GM19467 (cell line): ENCODE measurements around the gene PIF1.
"Not testable (repeated sequence)": the region's sequence is repeated elsewhere in the genome, so short reads cannot be mapped to it uniquely, and the experiment has no call there.

ENCODE experiments used
- ATAC-seq: cut with Tn5 transposase; IDR thresholded peaks from one replicate; pipeline ENCODE4 v1.9.1; 2021; ENCODE audit warnings: mild to moderate bottlenecking, moderate library complexity; ENCODE audit not compliant: unreplicated experiment

Gene PIF1

GRCh38 chr15:64810497-64811326 is 14.7 kb downstream of the PIF1 start:
- ATAC-seq, result no peak

GRCh38 chr15:64809649-64810496 is 15.6 kb downstream of the PIF1 start:
- ATAC-seq, result no peak

DNA sequence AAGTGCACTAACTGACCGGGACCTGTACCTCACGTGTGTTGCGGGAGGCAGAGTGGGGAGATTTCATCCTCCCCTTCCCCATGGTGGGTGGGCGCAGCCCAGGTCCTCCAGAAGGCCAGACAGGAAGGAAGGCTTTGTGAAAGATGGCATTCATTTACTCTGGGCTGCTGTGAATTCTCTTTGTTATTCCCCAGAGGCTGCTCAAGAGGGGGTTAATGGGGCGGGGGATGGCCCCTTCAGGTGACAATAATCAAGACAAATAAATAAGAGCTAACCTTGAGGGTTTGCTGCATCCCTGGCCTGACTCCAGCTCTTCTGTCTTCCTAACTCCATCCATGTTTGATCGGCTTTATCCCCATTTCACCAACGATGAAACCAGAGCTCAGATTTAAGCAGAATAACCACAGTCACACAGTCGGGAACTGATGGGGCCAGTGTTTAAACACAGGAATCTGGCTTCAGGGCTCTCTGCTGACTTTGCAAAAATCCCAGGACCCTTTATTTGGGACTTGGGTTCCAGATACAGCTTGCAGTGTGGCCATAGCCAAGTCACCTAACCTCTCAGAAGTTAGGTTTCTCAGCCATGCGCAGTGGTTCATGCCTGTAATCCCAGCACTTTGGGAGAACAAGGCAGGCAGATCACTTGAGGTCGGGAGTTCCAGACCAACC is 16.5 kb downstream of the PIF1 start:
- no peak for ATAC-seq

DNA sequence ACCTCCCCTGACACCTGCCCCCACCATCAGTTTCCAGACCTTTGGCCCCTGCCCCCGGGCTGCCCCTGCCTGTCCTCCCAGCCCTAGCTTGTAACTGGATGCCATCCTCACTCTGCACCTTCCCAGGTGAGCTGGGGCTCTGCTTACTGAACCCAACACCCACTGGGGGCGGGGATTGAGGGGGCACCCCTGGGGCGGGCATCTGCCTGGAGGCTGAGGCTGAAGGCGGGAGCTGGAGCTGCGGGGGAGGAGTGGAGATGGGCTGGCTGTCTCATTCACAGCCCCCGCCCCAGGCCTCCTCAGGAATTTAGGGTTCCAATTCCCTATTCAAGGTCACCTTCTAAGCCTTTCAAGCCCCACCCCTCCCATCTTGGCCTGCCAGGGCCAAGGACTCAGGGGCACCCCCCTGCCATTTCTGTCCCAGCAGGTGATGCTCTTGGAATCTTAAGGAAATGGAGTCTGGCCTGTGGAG is 17.7 kb downstream of the PIF1 start:
- ATAC-seq, result no peak

DNA sequence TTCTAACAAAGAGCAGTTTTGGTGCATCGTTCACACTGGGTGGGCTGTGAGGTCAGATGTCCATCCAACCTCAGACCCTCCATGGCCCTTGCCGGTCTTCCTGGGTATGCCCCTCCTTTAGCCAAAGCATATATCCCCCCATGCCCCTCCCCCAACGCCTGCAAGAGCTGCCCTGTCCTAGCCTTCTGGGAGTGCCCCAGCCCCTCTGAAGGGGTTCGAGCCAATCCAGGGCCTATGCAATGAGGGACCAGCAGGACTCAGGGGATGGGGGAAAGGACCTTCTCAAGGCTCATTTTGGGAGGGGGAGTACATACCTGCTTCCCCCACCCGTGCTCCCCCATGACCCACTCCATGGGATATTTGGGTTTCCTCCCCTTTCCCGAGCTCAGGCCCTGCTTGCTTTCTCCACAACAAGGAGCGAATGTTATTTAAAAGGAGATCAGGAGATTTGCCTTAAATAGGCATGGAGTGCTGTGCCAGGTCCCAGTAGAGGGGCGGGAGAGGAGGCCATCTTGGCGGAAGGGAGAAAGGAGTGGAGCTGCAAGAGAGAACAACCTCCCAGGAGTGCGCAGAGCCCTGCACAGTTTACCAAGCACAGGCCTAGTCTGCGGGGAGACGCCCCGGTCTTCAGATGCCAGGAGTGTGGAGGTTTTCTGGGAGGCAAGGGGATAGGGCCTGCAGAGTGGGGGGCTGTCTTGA is 18.2 kb downstream of the PIF1 start:
- ATAC-seq, result no peak

DNA sequence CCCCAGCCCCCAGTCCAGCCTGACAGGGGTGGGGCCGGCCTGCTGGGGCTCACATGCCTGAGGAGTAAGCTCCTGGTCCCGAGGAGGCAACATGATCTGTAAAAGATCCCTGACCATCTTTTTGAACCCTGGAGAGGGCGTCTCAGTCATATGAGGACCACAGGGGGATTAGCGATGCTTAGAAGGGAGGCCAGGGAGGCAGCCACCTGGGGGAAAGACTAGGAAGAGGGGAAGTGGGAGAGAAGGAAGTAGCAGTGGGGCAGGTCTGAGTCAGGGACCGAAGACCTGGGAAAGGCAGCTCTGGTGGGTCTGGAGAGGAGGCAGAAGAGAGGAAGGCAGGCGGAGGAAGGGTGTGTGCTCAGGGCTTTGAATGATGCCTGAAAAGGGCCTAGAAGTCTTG is 18.9 kb downstream of the PIF1 start:
- no peak for ATAC-seq

GRCh38 chr15:64804619-64805018 is 20.8 kb downstream of the PIF1 start:
- ATAC-seq, result no peak

DNA sequence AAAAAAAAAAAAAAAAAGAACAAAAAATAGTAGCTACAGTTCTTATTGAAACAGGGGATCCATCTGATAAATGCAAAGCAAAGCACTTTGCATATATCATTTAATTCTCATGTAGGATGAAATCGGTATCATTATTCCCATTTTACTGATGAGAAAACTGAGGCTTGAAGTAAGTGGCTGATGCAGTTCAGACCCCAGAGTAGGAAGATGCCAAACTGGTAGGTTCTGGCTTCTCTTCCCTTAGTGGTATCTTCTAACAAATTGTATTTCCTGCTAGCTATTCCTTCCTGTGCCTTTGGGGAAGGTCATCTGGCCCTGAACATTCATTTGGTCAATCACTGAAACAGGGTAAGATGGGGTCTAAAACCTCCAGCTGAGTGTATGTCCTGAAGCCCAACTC is 21.9 kb downstream of the PIF1 start:
- ATAC-seq, result no peak

DNA sequence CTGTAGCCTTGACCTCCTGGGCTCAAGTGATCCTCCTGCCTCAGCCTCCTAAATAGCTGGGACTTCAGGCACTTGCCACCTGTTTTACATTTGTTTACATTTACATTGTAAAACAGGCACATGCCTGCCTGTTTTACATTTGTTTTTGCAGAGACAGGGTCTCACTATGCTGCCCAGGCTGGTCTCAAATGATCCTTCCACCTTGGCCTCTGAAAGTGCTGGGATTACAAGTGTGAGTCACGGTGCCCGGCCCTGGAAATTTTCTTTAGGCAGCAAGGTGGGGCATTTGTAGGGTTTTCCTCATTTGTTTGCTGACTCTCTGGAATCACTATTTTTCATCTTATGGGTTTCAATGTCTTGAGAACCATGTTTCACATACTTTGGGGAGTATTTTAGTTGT is 25.0 kb downstream of the PIF1 start:
- ATAC-seq, result no peak

- ATAC-seq, result not testable (repeated sequence)
These were observed 26.5 kb downstream of the PIF1 start for GRCh38 chr15:64798905-64799304.

DNA sequence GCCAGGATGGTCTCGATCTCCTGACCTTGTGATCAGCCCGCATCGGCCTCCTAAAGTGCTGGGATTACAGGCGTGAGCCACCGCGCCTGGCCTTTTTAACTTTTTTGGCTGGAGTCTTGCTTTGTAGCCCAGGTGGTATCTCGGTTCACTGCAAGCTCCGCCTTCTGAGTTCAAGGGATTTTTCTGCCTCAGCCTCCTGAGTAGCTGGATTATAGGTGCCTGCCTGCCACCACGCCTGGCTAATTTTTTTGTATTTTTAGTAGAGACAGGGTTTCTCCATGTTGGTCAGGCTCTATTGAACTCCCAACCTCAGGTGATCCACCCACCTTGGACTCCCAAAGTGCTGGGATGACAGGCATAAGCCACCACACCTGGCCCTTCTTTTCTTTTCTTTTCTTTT is 29.5 kb downstream of the PIF1 start:
- ATAC-seq, result not testable (repeated sequence)

DNA sequence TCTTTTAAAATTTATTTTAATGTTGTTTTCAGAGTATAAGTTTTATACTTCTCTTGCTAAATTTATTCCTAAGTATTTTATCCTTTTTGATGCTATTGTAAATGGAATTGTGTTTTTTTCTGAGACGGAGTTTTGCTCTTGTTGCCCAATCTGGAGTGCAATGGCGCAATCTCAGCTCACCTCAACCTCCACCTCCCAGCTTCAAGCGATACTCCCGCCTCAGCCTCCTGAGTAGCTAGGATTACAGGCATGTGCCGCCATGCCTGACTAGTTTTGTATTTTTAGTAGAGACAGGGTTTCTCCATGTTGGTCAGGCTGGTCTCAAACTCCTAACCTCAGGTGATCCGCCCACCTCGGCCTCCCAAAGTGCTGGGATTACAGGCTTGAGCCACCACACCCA is 30.1 kb downstream of the PIF1 start:
- ATAC-seq, result not testable (repeated sequence)

GRCh38 chr15:64792282-64792681 is 33.2 kb downstream of the PIF1 start:
- ATAC-seq, result no peak

- no peak for ATAC-seq
These were observed 34.0 kb downstream of the PIF1 start for GRCh38 chr15:64791401-64791800.

DNA sequence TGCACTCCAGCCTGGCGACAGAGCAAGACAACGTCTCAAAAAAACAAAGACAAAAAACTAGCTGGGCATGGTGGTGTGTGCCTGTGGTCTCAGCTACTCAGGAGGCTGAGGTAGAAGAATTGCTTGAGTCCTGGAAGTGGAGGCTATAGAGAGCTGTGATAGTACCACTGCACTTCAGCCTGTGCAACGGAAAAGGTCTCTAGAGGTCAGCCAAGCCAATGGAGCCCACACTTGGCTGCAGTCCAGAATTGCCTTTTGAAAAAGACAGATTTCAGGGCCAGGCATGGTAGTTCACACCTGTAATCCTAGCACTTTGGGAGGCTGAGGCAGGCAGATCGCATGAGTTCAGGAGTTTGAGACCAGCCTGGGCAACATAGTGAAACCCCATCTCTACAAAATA is 41.7 kb downstream of the PIF1 start:
- ATAC-seq, result no peak

DNA sequence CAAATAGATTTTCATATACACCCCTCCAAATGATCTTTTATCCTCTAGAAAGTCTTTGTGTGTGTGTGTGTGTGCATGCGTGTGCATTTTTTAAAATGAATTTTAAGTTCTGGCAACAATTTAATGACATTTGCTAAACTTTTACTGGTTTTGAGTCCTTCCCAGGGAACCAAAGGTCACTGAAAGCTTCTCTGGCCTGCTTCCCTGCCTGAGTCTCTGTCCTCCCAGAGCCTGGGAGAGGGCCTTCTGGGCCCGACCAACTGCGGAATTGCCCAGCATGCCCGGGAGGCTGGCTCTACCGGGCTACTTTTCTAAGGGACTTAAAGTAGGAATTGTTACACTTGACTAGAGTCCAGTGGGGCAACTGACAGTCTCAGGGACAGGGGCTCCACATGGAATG is 42.7 kb downstream of the PIF1 start:
- ATAC-seq, result no peak

DNA sequence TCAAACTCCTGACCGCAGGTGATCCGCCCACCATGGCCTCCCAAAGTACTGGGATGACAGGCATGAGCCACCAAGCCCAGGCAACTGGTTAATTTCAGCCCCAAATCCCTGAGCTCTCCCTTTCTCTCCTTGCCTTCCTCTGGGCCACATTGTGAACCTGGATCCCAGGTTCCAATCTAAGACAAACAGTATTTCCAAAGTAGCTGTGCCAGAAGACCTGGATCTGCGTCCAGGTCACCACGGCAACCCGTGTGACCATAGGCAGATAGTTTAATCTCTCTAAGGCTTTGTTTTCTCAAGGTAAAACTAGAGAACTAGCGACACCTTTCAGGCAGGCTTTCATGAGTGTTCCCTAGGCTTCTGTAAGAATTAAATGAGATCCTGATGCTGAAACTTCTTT is 44.1 kb downstream of the PIF1 start:
- no peak for ATAC-seq

GRCh38 chr15:64780600-64781156 is 44.8 kb downstream of the PIF1 start:
- ATAC-seq, result no peak

- no peak for ATAC-seq
These were observed 45.8 kb downstream of the PIF1 start for GRCh38 chr15:64779630-64780029.

DNA sequence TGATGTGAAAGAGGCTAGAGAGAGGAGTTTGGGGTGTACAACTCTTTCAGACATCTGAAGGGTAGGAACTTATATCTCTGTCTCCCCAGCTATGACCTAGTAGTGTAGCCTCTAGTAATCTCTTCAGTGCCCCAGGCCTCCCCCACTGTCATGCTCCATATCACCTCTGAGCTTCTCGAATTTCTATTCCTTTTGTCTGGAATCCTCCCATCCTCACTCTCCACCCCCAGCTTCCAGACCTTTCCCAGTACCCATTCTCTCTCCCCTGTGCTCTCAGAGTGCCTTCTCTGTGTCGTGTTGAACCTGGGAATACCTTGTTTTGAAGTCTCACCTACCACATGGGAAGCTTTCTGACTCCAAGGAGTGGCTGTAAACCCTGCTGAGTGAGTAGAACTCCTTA is 46.4 kb downstream of the PIF1 start:
- no peak for ATAC-seq

DNA sequence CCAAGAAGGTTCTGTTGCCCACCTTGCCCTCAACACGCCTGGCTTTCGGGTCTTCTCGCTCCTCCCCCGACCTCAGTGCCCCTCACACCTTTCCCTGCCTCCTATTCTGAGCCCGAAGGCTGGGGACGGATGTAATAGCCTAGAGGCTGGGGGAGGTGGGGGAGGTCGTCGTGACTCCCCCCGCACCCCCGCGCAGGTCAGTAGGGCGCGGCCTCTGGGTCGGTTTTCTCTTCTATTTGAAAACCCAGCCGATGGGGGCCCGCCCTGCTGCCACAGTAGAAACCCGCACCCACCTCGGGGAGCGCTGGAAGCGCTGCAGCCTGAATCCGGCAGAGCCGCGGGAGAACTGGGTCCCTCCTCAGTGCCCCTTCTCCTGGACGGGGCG is 49.1 kb downstream of the PIF1 start:
- no peak for ATAC-seq
